ENCODE data around the gene MRAP.

GRCh38 chr21:32278103-32278502 is 20.6 kb upstream of the MRAP start:
- no peak for TF ChIP-seq CTCF (IDR thresholded peaks at IDR 0.05)
- TF ChIP-seq POLR2A (IDR thresholded peaks at IDR 0.05) = no peak
